ENCODE results near the gene ACOXL. TPM values are rescaled to one million over a fixed set of nuclear protein-coding genes. Genes with fewer than 3 reads are reported as not detected.

ACOXL gene
- total and polyA plus RNA-seq, 10 of the 15 experiments (the other 5 are each of a cell fraction or from before 2014, with no cell fraction given): 0.05 to 1.3 (median 0.71) TPM

- TF ChIP-seq ZNF687 (IDR thresholded peaks at IDR 0.05) (no peak), ATF2 (IDR thresholded peaks at IDR 0.05; ENCODE audit: low read length) (no peak), MYC (IDR thresholded peaks at IDR 0.05; ENCODE audit: insufficient read depth, insufficient read length, insufficient replicate concordance, low read length, severe bottlenecking) (no peak), MAX (IDR thresholded peaks at IDR 0.05; ENCODE audit: low read depth, low read length) (no peak), CBX5 (IDR thresholded peaks at IDR 0.05; ENCODE audit: low read depth) (no peak), REST (IDR thresholded peaks at IDR 0.05; ENCODE audit: low read depth, low read length) (no peak), SIX5 (IDR thresholded peaks at IDR 0.05; ENCODE audit: low read depth, low read length, severe bottlenecking) (no peak), FOXM1 (IDR thresholded peaks at IDR 0.05; ENCODE audit: low read depth, low read length) (no peak), SMAD1 (IDR thresholded peaks at IDR 0.05; ENCODE audit: low read depth, partially characterized antibody) (no peak), KLF5 (IDR thresholded peaks at IDR 0.05; ENCODE audit: partially characterized antibody) (no peak), CHD2 (IDR thresholded peaks at IDR 0.05; ENCODE audit: borderline replicate concordance, low read depth, low read length) (no peak), CBX3 (IDR thresholded peaks at IDR 0.05; ENCODE audit: borderline replicate concordance, low read depth) (no peak), MTA2 (IDR thresholded peaks at IDR 0.05; ENCODE audit: low read depth) (no peak)
Measured at GRCh38 chr2:111121028-111121827, 388.9 kb downstream of the ACOXL start (continued).

All from GM12878 (cell line).